Mucosa of stomach (tissue), 1 donor: ENCODE data around the gene CRYZL1.

ENCODE experiments used
- H3K27me3 ChIP-seq: one replicate; pipeline ENCODE4 v1.7.0; 2013; ENCODE audit warnings: mild to moderate bottlenecking, low read length; ENCODE audit not compliant: control insufficient read depth, insufficient read depth
- H3K36me3 ChIP-seq: one replicate; pipeline ENCODE4 v1.7.0; 2013; ENCODE audit warnings: low read length; ENCODE audit not compliant: control insufficient read depth, insufficient read depth
- H3K4me1 ChIP-seq: one replicate; pipeline ENCODE4 v1.7.0; 2013; ENCODE audit warnings: mild to moderate bottlenecking, low read length; ENCODE audit not compliant: control insufficient read depth, insufficient read depth
- H3K4me3 ChIP-seq: one replicate; pipeline ENCODE4 v1.7.0; 2013; ENCODE audit warnings: low read length
- H3K9ac ChIP-seq: one replicate; pipeline ENCODE4 v1.7.0; 2013; ENCODE audit warnings: mild to moderate bottlenecking, low read length, moderate library complexity
- H3K9me3 ChIP-seq: one replicate; pipeline ENCODE4 v1.7.0; 2013; ENCODE audit warnings: mild to moderate bottlenecking, low read length, moderate library complexity; ENCODE audit not compliant: control insufficient read depth
- donor health status: Pancreatic carcinoma.

The CRYZL1 gene

GRCh38 chr21:33674226-33674625 lies 32.7 kb upstream of the CRYZL1 start:
- no peaks in the 10 kb centered on the region for H3K9me3 ChIP-seq
- no peaks in the 10 kb centered on the region for H3K27me3 ChIP-seq
- H3K9ac ChIP-seq = no peak overlapping the region
- no peaks in the 10 kb centered on the region for H3K36me3 ChIP-seq
- no peak overlapping the region for H3K4me3 ChIP-seq
- H3K4me1 ChIP-seq = peaks cover 29% of the 10 kb centered on the region

DNA sequence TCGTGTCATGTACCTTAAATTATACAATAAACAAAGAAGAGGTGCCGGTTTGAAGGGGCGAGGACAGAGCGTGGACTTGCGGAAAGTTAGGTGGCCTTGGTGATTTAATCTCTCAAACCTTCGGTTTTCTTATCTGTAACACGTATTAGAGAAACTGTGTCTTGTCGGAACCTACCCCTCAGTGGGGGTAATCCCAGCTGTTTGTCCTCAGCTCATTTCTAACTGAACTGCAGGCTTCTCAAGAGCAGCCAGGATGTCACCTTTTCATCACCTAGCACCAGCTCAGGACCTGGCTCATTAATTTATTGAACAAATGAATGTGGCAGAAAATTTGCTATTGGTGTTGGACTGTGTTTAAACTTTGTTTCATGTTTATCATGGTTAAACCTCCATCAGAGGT lies 31.9 kb upstream of the CRYZL1 start:
- no peak overlapping the region for H3K4me3 ChIP-seq
- peaks cover 32% of the 10 kb centered on the region for H3K4me1 ChIP-seq
- no peak overlapping the region for H3K9ac ChIP-seq
- H3K36me3 ChIP-seq = no peaks in the 10 kb centered on the region
- H3K27me3 ChIP-seq = no peaks in the 10 kb centered on the region
- H3K9me3 ChIP-seq = no peaks in the 10 kb centered on the region

GRCh38 chr21:33670076-33670978 lies 28.8 kb upstream of the CRYZL1 start:
- Histone ChIP-seq H3K9ac (no peak overlapping the region), H3K9me3 (no peaks in the 10 kb centered on the region), H3K4me1 (peaks cover 28% of the 10 kb centered on the region), H3K36me3 (no peaks in the 10 kb centered on the region), H3K4me3 (no peak overlapping the region), H3K27me3 (no peaks in the 10 kb centered on the region)

DNA sequence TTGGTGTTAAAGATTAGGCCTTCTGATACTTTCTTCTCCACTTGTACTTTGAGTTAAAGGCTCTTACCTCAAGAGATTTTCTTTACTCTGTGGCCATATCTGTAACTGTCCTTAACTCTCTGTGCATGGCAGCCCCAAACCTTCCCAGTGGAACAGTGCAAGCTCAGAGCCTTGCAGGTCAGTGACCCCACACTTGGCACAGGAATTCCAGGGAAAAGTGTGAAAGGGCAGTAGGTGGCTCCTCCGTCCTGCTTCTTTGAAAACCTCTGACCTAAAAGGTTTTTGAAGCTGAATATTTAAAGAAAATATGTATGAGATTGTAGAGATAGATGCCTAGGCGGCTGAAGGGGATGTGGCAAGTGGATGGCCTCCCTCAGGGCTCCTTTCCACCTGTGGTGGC lies 27.1 kb upstream of the CRYZL1 start:
- no peak overlapping the region for H3K9ac ChIP-seq
- H3K4me1 ChIP-seq = peaks cover 17% of the 10 kb centered on the region
- no peak overlapping the region for H3K4me3 ChIP-seq
- H3K27me3 ChIP-seq = no peaks in the 10 kb centered on the region
- H3K36me3 ChIP-seq = no peaks in the 10 kb centered on the region
- H3K9me3 ChIP-seq = no peaks in the 10 kb centered on the region

- Histone ChIP-seq H3K4me3 (no peak overlapping the region), H3K36me3 (no peaks in the 10 kb centered on the region), H3K4me1 (peaks cover 17% of the 10 kb centered on the region), H3K9ac (no peak overlapping the region), H3K9me3 (no peaks in the 10 kb centered on the region), H3K27me3 (no peaks in the 10 kb centered on the region)
These were observed 26.6 kb upstream of the CRYZL1 start for GRCh38 chr21:33668180-33668579.

DNA sequence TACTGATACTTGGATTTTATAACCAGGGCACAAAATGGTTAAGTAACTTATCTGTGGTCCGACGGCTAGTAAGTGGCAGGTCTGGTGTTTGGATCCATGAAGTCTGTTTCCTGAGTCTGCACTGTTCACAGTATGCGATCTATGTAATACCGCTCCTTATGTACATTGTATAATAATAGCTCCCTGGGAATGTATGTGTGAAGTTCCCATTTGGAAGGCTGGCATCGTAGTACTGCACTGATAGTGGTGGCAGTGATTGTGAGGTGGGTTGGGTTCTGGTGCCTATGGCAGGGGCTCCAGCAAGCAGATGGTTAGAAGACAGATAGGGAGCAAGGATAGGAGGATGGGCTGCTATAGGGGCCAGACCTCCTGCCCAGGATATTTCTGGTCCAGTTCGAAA lies 26.1 kb upstream of the CRYZL1 start:
- Histone ChIP-seq H3K9me3 (no peaks in the 10 kb centered on the region), H3K36me3 (no peaks in the 10 kb centered on the region), H3K4me3 (no peak overlapping the region), H3K27me3 (no peaks in the 10 kb centered on the region), H3K9ac (no peak overlapping the region), H3K4me1 (peaks cover 22% of the 10 kb centered on the region)

- Histone ChIP-seq H3K36me3 (no peaks in the 10 kb centered on the region), H3K9ac (no peak overlapping the region), H3K9me3 (no peaks in the 10 kb centered on the region), H3K27me3 (no peaks in the 10 kb centered on the region), H3K4me1 (peaks cover 34% of the 10 kb centered on the region), H3K4me3 (no peak overlapping the region)
These were observed 24.6 kb upstream of the CRYZL1 start for GRCh38 chr21:33666153-33666552.

- Histone ChIP-seq H3K36me3 (no peaks in the 10 kb centered on the region), H3K27me3 (no peaks in the 10 kb centered on the region), H3K4me3 (no peak overlapping the region), H3K4me1 (peaks cover 43% of the 10 kb centered on the region), H3K9ac (no peak overlapping the region), H3K9me3 (no peaks in the 10 kb centered on the region)
These were observed 22.6 kb upstream of the CRYZL1 start for GRCh38 chr21:33664135-33664534.

GRCh38 chr21:33663241-33663640 lies 21.7 kb upstream of the CRYZL1 start:
- no peaks in the 10 kb centered on the region for H3K27me3 ChIP-seq
- H3K9ac ChIP-seq = no peak overlapping the region
- H3K4me1 ChIP-seq = peaks cover 45% of the 10 kb centered on the region
- no peak overlapping the region for H3K4me3 ChIP-seq
- no peaks in the 10 kb centered on the region for H3K36me3 ChIP-seq
- no peaks in the 10 kb centered on the region for H3K9me3 ChIP-seq

DNA sequence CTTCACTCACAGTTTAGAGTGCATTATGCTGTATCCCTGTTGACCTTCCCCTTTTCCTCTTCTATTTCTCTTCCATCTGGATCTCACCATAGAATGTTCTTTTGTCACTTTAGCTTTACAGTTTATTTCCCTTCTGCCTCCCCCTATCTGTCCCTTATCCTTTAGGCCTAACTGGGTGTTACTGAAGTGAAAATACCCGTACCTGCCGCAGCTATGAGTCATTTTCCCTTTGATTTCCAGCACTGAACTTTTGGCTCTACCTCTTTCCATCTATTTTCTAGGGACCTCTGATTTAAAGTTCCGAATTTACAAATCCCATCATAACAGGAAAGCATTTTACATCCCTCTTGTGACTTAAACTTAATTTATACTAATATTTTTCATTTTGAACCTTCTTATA lies 20.5 kb upstream of the CRYZL1 start:
- H3K9ac ChIP-seq = no peak overlapping the region
- no peak overlapping the region for H3K4me3 ChIP-seq
- H3K36me3 ChIP-seq = no peaks in the 10 kb centered on the region
- no peaks in the 10 kb centered on the region for H3K9me3 ChIP-seq
- no peaks in the 10 kb centered on the region for H3K27me3 ChIP-seq
- peaks cover 45% of the 10 kb centered on the region for H3K4me1 ChIP-seq

- H3K9me3 ChIP-seq = no peaks in the 10 kb centered on the region
- no peaks in the 10 kb centered on the region for H3K36me3 ChIP-seq
- no peak overlapping the region for H3K9ac ChIP-seq
- peaks cover 52% of the 10 kb centered on the region for H3K4me1 ChIP-seq
- H3K27me3 ChIP-seq = no peaks in the 10 kb centered on the region
- H3K4me3 ChIP-seq = no peak overlapping the region
These were observed 19.6 kb upstream of the CRYZL1 start for GRCh38 chr21:33661146-33661545.

DNA sequence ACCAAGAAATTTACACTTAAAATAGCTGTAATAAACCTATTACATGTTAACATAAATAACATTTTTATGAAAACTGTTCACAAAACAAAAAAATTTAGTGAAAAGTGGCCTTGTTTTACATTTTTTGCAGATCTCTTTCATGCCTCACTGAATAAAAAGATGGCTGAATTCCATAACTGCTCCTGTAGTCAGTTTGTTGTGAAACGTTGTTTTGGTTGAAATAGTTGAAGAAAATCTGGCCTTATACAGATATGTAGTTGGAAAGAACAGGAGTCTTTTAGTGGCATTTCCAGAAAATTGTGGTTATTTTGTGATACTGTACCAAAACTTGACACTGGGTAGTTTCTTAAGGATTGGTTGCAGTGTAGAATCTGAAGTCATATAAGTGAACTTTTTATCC lies 18.9 kb upstream of the CRYZL1 start:
- H3K9me3 ChIP-seq = no peaks in the 10 kb centered on the region
- no peaks in the 10 kb centered on the region for H3K27me3 ChIP-seq
- H3K4me1 ChIP-seq = peaks cover 59% of the 10 kb centered on the region

More for the DNA sequence above, 18.9 kb upstream of the CRYZL1 start:
- Histone ChIP-seq H3K36me3 (no peaks in the 10 kb centered on the region), H3K9ac (no peak overlapping the region), H3K4me3 (no peak overlapping the region)
